ENCODE measurements around the gene PHACTR1. TPM values are rescaled to one million over a fixed set of nuclear protein-coding genes. Genes with fewer than 3 reads are reported as not detected.

PHACTR1 gene
- polyA plus RNA-seq, 10 donors, result 3.3 to 9.6 (median 5.0) TPM

GRCh38 chr6:12990162-12990561, 273.6 kb downstream of the PHACTR1 start:
- no peak for DNase-seq

GRCh38 chr6:12991435-12991834, 274.9 kb downstream of the PHACTR1 start:
- DNase-seq, result no peak

- no peak for DNase-seq
These were observed 276.2 kb downstream of the PHACTR1 start for GRCh38 chr6:12992770-12993169.

- DNase-seq, result no peak
These were observed 276.8 kb downstream of the PHACTR1 start for GRCh38 chr6:12993283-12993898.

GRCh38 chr6:12995419-12995818, 278.9 kb downstream of the PHACTR1 start:
- DNase-seq, result no peak

- DNase-seq, result no peak
These were observed 284.0 kb downstream of the PHACTR1 start for GRCh38 chr6:13000537-13000936.

- DNase-seq, result no peak
These were observed 285.4 kb downstream of the PHACTR1 start for GRCh38 chr6:13001927-13002326.

- no peak for DNase-seq
These were observed 288.0 kb downstream of the PHACTR1 start for GRCh38 chr6:13004601-13005000.

- DNase-seq, result no peak
These were observed 289.4 kb downstream of the PHACTR1 start for GRCh38 chr6:13005994-13006393.

GRCh38 chr6:13006578-13007300, 290.2 kb downstream of the PHACTR1 start:
- no peak for DNase-seq

- no peak for DNase-seq
These were observed 291.2 kb downstream of the PHACTR1 start for GRCh38 chr6:13007744-13008143.

GRCh38 chr6:13009031-13009430, 292.5 kb downstream of the PHACTR1 start:
- DNase-seq, result no peak

GRCh38 chr6:13009461-13009860, 292.9 kb downstream of the PHACTR1 start:
- DNase-seq, result no peak

- DNase-seq, result no peak
These were observed 295.1 kb downstream of the PHACTR1 start for GRCh38 chr6:13011612-13012146.

- no peak for DNase-seq
These were observed 295.7 kb downstream of the PHACTR1 start for GRCh38 chr6:13012296-13012695.

- peak in 1 of 3 donors; percentile 62 for DNase-seq
These were observed 296.6 kb downstream of the PHACTR1 start for GRCh38 chr6:13012977-13013680.

GRCh38 chr6:13013681-13014503, 297.3 kb downstream of the PHACTR1 start:
- peak in 2 of 3 donors; percentile 48 to 72 for DNase-seq

- peak in 1 of 3 donors; percentile 51 for DNase-seq
These were observed 298.2 kb downstream of the PHACTR1 start for GRCh38 chr6:13014504-13015378.

- no peak for DNase-seq
These were observed 298.8 kb downstream of the PHACTR1 start for GRCh38 chr6:13015379-13015681.

GRCh38 chr6:13024616-13025015, 308.0 kb downstream of the PHACTR1 start:
- no peak for DNase-seq

Data from muscle of back (tissue), 11 donors.